GM12801 (cell line): Measurements from ENCODE around the gene MMAB.

Experiments
- TF ChIP-seq, protein P1 (sequence below): IDR thresholded peaks from one replicate; pipeline ENCODE4 v1.5.1; 2011; ENCODE audit warnings: control low read depth; ENCODE audit not compliant: insufficient read length; ENCODE audit errors: extremely low read depth

The MMAB gene

DNA sequence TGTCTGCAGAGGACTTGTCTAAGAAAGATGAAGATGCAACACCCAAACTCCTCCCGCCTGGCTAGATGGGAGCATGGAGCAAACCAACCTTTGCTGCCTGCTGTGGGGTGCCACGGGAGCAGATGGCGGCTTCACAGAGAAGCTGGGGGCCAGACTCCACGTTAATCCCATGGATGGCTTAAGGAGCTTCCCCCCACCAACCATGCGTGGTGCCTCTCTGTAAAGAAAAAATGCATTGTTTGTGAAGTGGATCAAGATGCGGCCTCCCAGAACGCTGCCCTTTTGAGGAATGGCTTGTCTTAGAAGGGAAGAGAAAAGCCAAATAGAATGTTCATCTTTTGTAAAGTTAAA lies 15.9 kb upstream of the MMAB start:
- TF ChIP-seq, protein P1, sequence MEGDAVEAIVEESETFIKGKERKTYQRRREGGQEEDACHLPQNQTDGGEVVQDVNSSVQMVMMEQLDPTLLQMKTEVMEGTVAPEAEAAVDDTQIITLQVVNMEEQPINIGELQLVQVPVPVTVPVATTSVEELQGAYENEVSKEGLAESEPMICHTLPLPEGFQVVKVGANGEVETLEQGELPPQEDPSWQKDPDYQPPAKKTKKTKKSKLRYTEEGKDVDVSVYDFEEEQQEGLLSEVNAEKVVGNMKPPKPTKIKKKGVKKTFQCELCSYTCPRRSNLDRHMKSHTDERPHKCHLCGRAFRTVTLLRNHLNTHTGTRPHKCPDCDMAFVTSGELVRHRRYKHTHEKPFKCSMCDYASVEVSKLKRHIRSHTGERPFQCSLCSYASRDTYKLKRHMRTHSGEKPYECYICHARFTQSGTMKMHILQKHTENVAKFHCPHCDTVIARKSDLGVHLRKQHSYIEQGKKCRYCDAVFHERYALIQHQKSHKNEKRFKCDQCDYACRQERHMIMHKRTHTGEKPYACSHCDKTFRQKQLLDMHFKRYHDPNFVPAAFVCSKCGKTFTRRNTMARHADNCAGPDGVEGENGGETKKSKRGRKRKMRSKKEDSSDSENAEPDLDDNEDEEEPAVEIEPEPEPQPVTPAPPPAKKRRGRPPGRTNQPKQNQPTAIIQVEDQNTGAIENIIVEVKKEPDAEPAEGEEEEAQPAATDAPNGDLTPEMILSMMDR: no peak

DNA sequence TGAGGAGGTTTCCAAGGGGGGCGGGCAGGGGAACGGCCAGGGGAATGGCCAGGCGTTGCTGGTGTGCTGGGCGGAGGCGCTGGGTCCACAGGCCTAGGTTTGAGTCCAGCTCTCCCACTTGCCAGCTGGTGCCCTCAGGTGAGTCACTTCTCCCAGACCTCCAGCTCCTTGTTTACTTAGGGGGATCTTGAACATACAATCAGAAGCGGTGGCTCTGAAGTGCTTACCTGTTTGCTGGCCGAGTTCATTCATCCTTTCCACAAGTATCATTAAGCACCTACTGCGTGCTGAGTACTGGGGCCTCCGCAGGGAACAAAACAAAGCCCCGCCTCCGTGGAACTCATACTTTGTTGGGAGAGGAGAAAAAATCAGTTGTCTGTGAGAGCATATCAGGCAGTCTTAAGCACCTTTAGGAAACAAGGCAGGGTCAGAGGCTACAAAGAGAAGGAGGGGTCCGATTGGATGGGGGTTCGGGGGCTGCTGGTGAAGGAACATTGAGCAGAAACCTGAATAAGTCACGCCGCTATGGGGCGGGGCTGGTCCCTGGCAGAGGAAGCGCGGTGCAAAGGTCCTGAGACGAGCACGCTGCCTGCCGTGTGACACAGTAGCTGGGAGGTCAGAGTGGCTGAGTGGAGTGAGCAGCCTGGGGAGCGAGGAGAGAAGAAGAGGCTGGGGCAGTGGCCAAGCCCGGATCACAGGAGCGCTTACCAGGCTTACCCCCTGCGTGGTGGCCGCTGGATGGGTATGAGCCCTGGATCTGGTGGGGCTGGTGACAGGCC lies 15.3 kb upstream of the MMAB start:
- TF ChIP-seq, protein P1: no peak

DNA sequence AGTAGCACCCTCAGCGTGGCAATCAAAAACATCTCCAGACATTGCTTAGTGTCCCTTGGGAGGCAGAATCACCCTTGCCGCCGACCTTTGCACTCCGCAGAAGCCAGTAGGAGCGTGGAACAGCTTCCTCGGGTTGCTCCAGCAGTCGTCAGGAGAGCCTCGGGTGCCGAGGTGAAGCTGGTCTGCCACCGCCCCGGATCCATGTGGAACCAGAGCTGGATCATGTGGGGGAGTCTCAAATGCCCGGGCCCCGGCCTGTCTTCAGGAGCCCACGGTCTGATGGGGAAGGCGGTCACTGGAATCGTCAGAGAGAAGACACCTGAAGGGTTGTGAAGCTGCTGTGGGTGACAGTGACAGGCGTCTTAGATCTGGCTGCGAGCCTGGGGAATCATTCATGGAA lies 14.6 kb upstream of the MMAB start:
- TF ChIP-seq, protein P1: no peak

DNA sequence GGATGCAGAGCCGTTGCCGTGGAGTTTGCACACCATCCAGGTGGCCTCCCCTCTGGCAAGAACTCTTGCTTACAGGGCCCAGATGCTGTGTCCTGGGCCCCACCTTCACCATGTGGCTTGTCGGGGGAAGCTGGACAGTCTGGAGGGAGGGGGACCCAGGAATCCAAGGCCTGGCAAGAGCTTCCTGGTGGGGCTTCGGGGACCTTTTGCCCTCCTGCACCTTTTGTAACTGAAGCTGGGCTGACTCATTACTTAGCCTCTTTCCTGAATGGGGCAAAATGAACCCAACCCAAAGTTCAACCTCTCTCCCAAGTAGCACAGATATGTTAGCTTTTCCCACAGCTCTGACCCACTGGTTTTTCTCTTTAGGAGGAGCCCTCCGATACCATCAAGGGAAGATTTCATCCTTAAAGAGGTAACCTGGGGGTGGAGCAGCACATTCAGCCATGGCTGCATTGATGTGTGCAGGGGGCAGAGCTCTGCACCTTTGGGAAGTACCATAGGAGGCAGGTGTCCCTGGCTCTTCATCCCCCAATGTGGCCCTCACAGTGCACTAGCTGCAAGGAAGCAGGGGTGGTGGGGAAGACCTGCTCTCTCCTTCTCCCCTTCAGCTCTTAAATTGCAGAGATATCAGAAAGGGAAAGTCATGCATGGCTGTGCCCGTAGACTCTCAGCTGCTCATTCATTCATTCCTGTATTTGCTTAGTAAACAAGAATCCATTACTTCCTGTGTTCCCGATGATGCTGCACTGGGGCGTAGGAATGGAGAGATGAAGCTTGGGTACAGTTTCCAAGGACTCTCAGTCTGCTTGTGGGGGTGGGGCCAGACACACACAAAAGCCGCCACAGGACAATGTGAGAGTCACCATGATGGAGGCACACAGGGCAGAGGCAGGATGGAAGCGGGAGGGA lies 13.3 kb upstream of the MMAB start:
- TF ChIP-seq, protein P1: no peak

DNA sequence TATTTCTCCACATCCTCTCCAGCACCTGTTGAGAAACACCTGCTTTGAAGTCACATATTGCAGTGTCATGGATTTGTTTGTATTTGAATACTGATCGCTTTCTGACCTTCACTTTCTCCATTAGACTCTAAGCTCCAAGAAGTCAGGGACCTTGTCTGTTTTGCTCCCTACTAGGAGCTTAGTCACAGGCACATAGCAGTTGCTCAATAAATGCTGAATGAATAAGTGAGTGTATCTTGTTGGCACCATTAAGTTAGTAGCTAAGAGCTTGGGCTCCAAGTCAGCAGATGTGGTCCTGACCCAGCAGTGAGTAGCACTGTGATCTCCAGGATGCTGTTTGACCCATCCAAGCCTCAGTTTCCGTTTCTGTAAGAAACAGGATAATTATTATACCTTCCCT lies 10.4 kb upstream of the MMAB start:
- TF ChIP-seq, protein P1: no peak

DNA sequence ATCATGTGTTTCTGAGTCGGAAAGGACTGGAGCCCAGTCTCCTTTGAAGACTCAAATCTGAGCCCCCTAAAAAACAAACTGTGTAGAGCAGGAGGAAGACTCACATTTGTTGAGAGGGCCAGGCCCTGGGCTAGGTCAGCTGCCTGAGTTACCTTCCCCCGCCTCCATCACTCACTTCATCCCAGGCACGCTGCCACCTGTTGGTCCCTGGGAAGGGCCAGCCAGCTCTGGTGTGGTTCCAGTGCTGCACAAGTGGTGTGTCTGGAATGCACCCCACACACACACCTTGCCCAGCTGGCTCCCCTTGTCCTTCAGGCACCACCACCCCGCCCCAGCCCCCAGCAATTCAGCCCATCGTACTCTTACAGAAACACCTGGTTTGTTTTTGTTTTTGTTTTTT lies 9.3 kb upstream of the MMAB start:
- TF ChIP-seq, protein P1: no peak

DNA sequence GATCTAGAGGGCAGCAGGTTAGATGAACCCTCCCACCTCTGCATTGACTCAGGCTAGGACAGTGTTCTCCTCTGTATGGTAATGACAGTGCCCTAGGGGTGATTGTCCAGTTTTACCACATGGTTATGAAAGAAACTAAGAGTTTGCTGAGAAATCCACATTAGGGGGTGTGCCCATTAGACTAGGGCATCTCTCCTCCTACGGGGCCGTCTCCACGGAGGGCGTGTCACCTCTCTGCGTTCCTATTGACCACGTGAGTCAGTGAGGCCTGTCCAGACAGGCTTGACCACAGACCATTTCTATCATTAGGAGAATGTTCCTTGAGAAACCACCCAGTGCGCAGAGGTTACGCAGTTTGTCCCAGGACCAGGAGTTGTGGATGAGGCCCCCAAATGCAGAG lies 8.6 kb upstream of the MMAB start:
- TF ChIP-seq, protein P1: no peak
